K562 (cell line): ENCODE results near the gene MKNK2. TPM values are rescaled to one million over a fixed set of nuclear protein-coding genes. Genes with fewer than 3 reads are reported as not detected.

Source experiments
- CREB3L1 ChIP-seq: fragments of 450-650 bp; IDR thresholded peaks from 2 replicates; pipeline ENCODE4 v1.6.1; 2014; ENCODE audit warnings: low read depth, mild to moderate bottlenecking, moderate library complexity, borderline replicate concordance
- E2F4 ChIP-seq: sonication (generic); formaldehyde crosslinking; IDR thresholded peaks from 2 replicates; pipeline ENCODE4 v1.8.0; 2022; ENCODE audit warnings: mild to moderate bottlenecking, low read depth, missing genetic modification reagents
- ETS1 ChIP-seq: conservative IDR thresholded peaks from 2 replicates; pipeline ENCODE4 v1.6.1; 2011; ENCODE audit warnings: low read depth, mild to moderate bottlenecking, low read length; ENCODE audit not compliant: control insufficient read depth
- GTF2E2 ChIP-seq: fragments of 200-800 bp; sonication (Bioruptor generic); IDR thresholded peaks from 2 replicates; pipeline ENCODE4 v1.6.1; 2016; ENCODE audit warnings: missing genetic modification characterization, missing compliant biosample characterization
- HLTF ChIP-seq: fragments of 450-650 bp; IDR thresholded peaks from 2 replicates; pipeline ENCODE4 v1.6.1; 2016
- HNRNPLL ChIP-seq: fragments of 200-400 bp; formaldehyde crosslinking; IDR thresholded peaks from 2 replicates; pipeline ENCODE4 v1.6.1; 2017; ENCODE audit warnings: low read length, low read depth, mild to moderate bottlenecking; ENCODE audit not compliant: poor library complexity, severe bottlenecking
- ILK ChIP-seq: fragments of 450-650 bp; IDR thresholded peaks from 2 replicates; pipeline ENCODE4 v1.6.1; 2016; ENCODE audit warnings: missing genetic modification characterization, low read depth, mild to moderate bottlenecking, missing compliant biosample characterization, moderate library complexity, borderline replicate concordance
- MTA3 ChIP-seq: fragments of 450-650 bp; formaldehyde crosslinking; IDR thresholded peaks from 2 replicates; pipeline ENCODE4 v1.6.1; 2017; ENCODE audit warnings: mild to moderate bottlenecking, borderline replicate concordance
- MXI1 ChIP-seq: IDR thresholded peaks from 2 replicates; pipeline ENCODE4 v1.6.1; 2011; ENCODE audit warnings: low read depth, mild to moderate bottlenecking, improper control_type of control experiment, low read length
- PRPF4 ChIP-seq: fragments of 200-400 bp; formaldehyde crosslinking; IDR thresholded peaks from one replicate; pipeline ENCODE4 v1.6.1; 2017; ENCODE audit warnings: low read length, low read depth, mild to moderate bottlenecking; ENCODE audit not compliant: insufficient read depth, poor library complexity, severe bottlenecking
- RAD21 ChIP-seq, 2 experiments: fragments of 250-450 bp in 1 of 2; fragments of 450-650 bp in 1 of 2; sonication (Bioruptor Pico) in 1 of 2; formaldehyde crosslinking in 1 of 2; IDR thresholded peaks in 1 of 2; conservative IDR thresholded peaks in 1 of 2; 2 replicates each; pipeline versions ENCODE4 v1.4.0 to v1.8.0; 2020 to 2022; ENCODE audit warnings: mild to moderate bottlenecking in 2 of 2, moderate library complexity in 1 of 2
- SIRT6 ChIP-seq: IDR thresholded peaks from one replicate; pipeline ENCODE4 v1.6.1; 2012; ENCODE audit warnings: low read depth, mild to moderate bottlenecking, control low read depth, inconsistent platforms, low read length, moderate library complexity
- SLC30A9 ChIP-seq: fragments of 250-450 bp; sonication (Bioruptor Pico); IDR thresholded peaks from 2 replicates; pipeline ENCODE4 v1.8.0; 2022; ENCODE audit warnings: mild to moderate bottlenecking, moderate library complexity
- TRIM28 ChIP-seq: fragments of 450-650 bp; IDR thresholded peaks from 2 replicates; pipeline ENCODE4 v1.6.1; 2017
- ZC3H4 ChIP-seq: sonication (generic); formaldehyde crosslinking; IDR thresholded peaks from 2 replicates; pipeline ENCODE4 v1.9.0; 2021; ENCODE audit warnings: missing genetic modification reagents, borderline replicate concordance
- ZHX1 ChIP-seq: fragments of 150-350 bp; conservative IDR thresholded peaks from 2 replicates; pipeline ENCODE4 v1.6.1; 2014; ENCODE audit warnings: low read length
- ZNF175 ChIP-seq: fragments of 200-800 bp; sonication (Bioruptor generic); IDR thresholded peaks from 2 replicates; pipeline ENCODE4 v1.6.1; 2016; ENCODE audit warnings: low read depth, mild to moderate bottlenecking, missing genetic modification characterization, missing compliant biosample characterization
- ZNF263 ChIP-seq: sonication (generic); formaldehyde crosslinking; IDR thresholded peaks from 2 replicates; pipeline ENCODE4 v1.8.0; 2022; ENCODE audit warnings: mild to moderate bottlenecking, missing genetic modification reagents, borderline replicate concordance
- ZNF384 ChIP-seq: IDR thresholded peaks from 2 replicates; pipeline ENCODE4 v1.6.1; 2012; ENCODE audit warnings: low read depth, low read length, improper control_type of control experiment
- polyA plus RNA-seq, 8 experiments: library from polyadenylated mRNA; depleted of rRNA in 4 of 8; stranded (reverse) in 5 of 8; unstranded in 3 of 8; fragments of >200 nt; fragmentation: Nextera tagmentation in 2 of 8; fragmentation: Illumina TruSeq in 1 of 8; extraction: Ambion mirVana in 2 of 8; extraction: Trizol in 1 of 8; gene quantifications; 2 replicates each; pipeline versions ENCODE4 v1.2.1 to v1.2.3, GENCODE V29; 2011 to 2014; ENCODE audit warnings: inconsistent platforms in 1 of 8, missing spikeins in 1 of 8
- total RNA-seq, 7 experiments: library from RNA; depleted of rRNA in 6 of 7; stranded (reverse); fragments of >200 nt in 6 of 7; fragmentation: Illumina TruSeq in 2 of 7; extraction: Trizol in 2 of 7; gene quantifications; 2 replicates each; pipeline versions ENCODE4 v1.2.1 to v1.2.3, GENCODE V29; 2011 to 2021; ENCODE audit warnings: low replicate concordance in 1 of 7

MKNK2 gene
- total and polyA plus RNA-seq, 9 of the 15 experiments (the other 6 are each of a cell fraction or from before 2014, with no cell fraction given), result 5.1 to 191 (median 51.9) TPM

- TF ChIP-seq RAD21 (CRISPR knock-in tag; conservative IDR thresholded peaks at IDR 0.05 in 1 of 2, IDR thresholded peaks at IDR 0.05 in 1 of 2), result peak; percentile 29 to 30; a peak in 3 of 4 replicates
- TF ChIP-seq ZC3H4 (CRISPR knock-in tag), result peak; percentile 43
- TF ChIP-seq ZNF263 (CRISPR knock-in tag), result peak; percentile 83
- peak; percentile 29; the same call in 1 of the 2 replicates for TF ChIP-seq MXI1
- TF ChIP-seq CREB3L1, result peak; percentile 89
- peak; percentile 89 for TF ChIP-seq PRPF4
- TF ChIP-seq SIRT6, result no peak
- TF ChIP-seq HLTF, result no peak
- peak; percentile 98 for TF ChIP-seq GTF2E2
- no peak for TF ChIP-seq ILK (tag)
- peak; percentile 26 for TF ChIP-seq HNRNPLL
- no peak for TF ChIP-seq ZNF384
- no peak for TF ChIP-seq SLC30A9 (CRISPR knock-in tag)
- no peak for TF ChIP-seq E2F4 (CRISPR knock-in tag)
- TF ChIP-seq ZHX1, result no peak
- peak; percentile 99 for TF ChIP-seq ZNF175 (CRISPR knock-in tag)
- TF ChIP-seq ETS1, result peak; percentile 33; the same call in 1 of the 2 replicates
- peak; percentile 94; the same call in 1 of the 2 replicates for TF ChIP-seq MTA3
- peak; percentile 46; the same call in 1 of the 2 replicates for TF ChIP-seq TRIM28
Measured at GRCh38 chr19:2059422-2060201, 8.6 kb upstream of the MKNK2 start (continued).
